K562 (cell line): ENCODE data around the gene TSGA10IP. TPM values are rescaled to one million over a fixed set of nuclear protein-coding genes. Genes with fewer than 3 reads are reported as not detected.

ENCODE experiments used
- CAMTA2 ChIP-seq: fragments of 250-450 bp; sonication (Bioruptor Pico); conservative IDR thresholded peaks from 2 replicates; pipeline ENCODE4 v1.5.1; 2022
- CBFB ChIP-seq: sonication (generic); formaldehyde crosslinking; IDR thresholded peaks from 2 replicates; pipeline ENCODE4 v1.4.0; 2020; ENCODE audit warnings: mild to moderate bottlenecking, missing genetic modification reagents
- DPF2 ChIP-seq: fragments of 450-650 bp; IDR thresholded peaks from 2 replicates; pipeline ENCODE4 v1.6.1; 2016
- ETS2 ChIP-seq: IDR thresholded peaks from 2 replicates; pipeline ENCODE4 v1.6.1; 2016; ENCODE audit warnings: borderline replicate concordance, missing genetic modification characterization, mild to moderate bottlenecking, moderate library complexity, missing compliant biosample characterization; ENCODE audit not compliant: poor library complexity, severe bottlenecking
- HSF4 ChIP-seq: fragments of 250-450 bp; sonication (Bioruptor Pico); IDR thresholded peaks from 2 replicates; pipeline ENCODE4 v2.1.2; 2022; ENCODE audit warnings: mild to moderate bottlenecking, moderate library complexity, borderline replicate concordance
- KDM5B ChIP-seq: fragments of 200-600 bp; sonication (generic); IDR thresholded peaks from 2 replicates; pipeline ENCODE4 v1.6.1; 2012; ENCODE audit warnings: low read depth, mild to moderate bottlenecking, moderate library complexity, low read length, control low read depth, inconsistent platforms; ENCODE audit not compliant: insufficient replicate concordance
- MYNN ChIP-seq, 2 experiments: sonication (generic); formaldehyde crosslinking in 1 of 2; IDR thresholded peaks; 2 replicates each; pipeline versions ENCODE4 v1.5.0 to v1.6.1; 2016 to 2020; ENCODE audit warnings: antibody characterized with exemption in 1 of 2, missing genetic modification reagents in 1 of 2
- SMAD3 ChIP-seq: fragments of 450-650 bp; formaldehyde crosslinking; conservative IDR thresholded peaks from 2 replicates; pipeline ENCODE4 v1.4.0; 2020; ENCODE audit warnings: mild to moderate bottlenecking
- SMARCE1 ChIP-seq: fragments of 450-650 bp; IDR thresholded peaks from 2 replicates; pipeline ENCODE4 v1.7.1; 2016; ENCODE audit warnings: mild to moderate bottlenecking
- SNRNP70 ChIP-seq: fragments of 200-400 bp; formaldehyde crosslinking; optimal IDR thresholded peaks from 2 replicates; pipeline ENCODE3; 2017; ENCODE audit warnings: low read depth, low read length
- ZNF224 ChIP-seq: sonication (generic); formaldehyde crosslinking; IDR thresholded peaks from 2 replicates; pipeline ENCODE4 v1.8.0; 2022; ENCODE audit warnings: mild to moderate bottlenecking, missing genetic modification reagents
- ZNF589 ChIP-seq: fragments of 200-800 bp; sonication (Bioruptor generic); IDR thresholded peaks from 2 replicates; pipeline ENCODE4 v1.6.1; 2016; ENCODE audit warnings: low read depth, missing genetic modification characterization, missing compliant biosample characterization
- ZNF699 ChIP-seq: fragments of 250-450 bp; sonication (Bioruptor Pico); IDR thresholded peaks from 2 replicates; pipeline ENCODE4 v1.8.0; 2021; ENCODE audit warnings: mild to moderate bottlenecking, moderate library complexity; ENCODE audit not compliant: insufficient replicate concordance
- polyA plus RNA-seq, 8 experiments: library from polyadenylated mRNA; depleted of rRNA in 4 of 8; stranded (reverse) in 5 of 8; unstranded in 3 of 8; fragments of >200 nt; fragmentation: Nextera tagmentation in 2 of 8; fragmentation: Illumina TruSeq in 1 of 8; extraction: Ambion mirVana in 2 of 8; extraction: Trizol in 1 of 8; gene quantifications; 2 replicates each; pipeline versions ENCODE4 v1.2.1 to v1.2.3, GENCODE V29; 2011 to 2014; ENCODE audit warnings: inconsistent platforms in 1 of 8, missing spikeins in 1 of 8
- total RNA-seq, 7 experiments: library from RNA; depleted of rRNA in 6 of 7; stranded (reverse); fragments of >200 nt in 6 of 7; fragmentation: Illumina TruSeq in 2 of 7; extraction: Trizol in 2 of 7; gene quantifications; 2 replicates each; pipeline versions ENCODE4 v1.2.1 to v1.2.3, GENCODE V29; 2011 to 2021; ENCODE audit warnings: low replicate concordance in 1 of 7
- TF ChIP-seq, protein P1 (sequence below), 2 experiments: fragments of 450-650 bp; IDR thresholded peaks; 2 replicates each; pipeline ENCODE4 v1.6.1; 2016; ENCODE audit warnings: mild to moderate bottlenecking in 2 of 2, borderline replicate concordance in 1 of 2, low read depth in 1 of 2, moderate library complexity in 1 of 2
- TF ChIP-seq, protein P2 (sequence below): fragments of 450-650 bp; formaldehyde crosslinking; IDR thresholded peaks from 2 replicates; pipeline ENCODE4 v1.4.0; 2022; ENCODE audit warnings: mild to moderate bottlenecking, moderate library complexity
- TF ChIP-seq, protein P3 (sequence below), 2 experiments: fragments of 200-800 bp in 1 of 2; sonication (Bioruptor generic) in 1 of 2; sonication (generic) in 1 of 2; formaldehyde crosslinking in 1 of 2; IDR thresholded peaks in 1 of 2; conservative IDR thresholded peaks in 1 of 2; 2 replicates each; pipeline versions ENCODE4 v1.5.0 to v1.6.1; 2016 to 2020; ENCODE audit warnings: missing compliant biosample characterization in 1 of 2, missing genetic modification characterization in 1 of 2, missing genetic modification reagents in 1 of 2
- TF ChIP-seq, protein P4 (sequence below): sonication (generic); formaldehyde crosslinking; IDR thresholded peaks from 2 replicates; pipeline ENCODE4 v1.8.0; 2022; ENCODE audit warnings: mild to moderate bottlenecking, missing genetic modification reagents

Gene TSGA10IP
- total and polyA plus RNA-seq, 9 of the 15 experiments (the other 6 are each of a cell fraction or from before 2014, with no cell fraction given): not detected

DNA sequence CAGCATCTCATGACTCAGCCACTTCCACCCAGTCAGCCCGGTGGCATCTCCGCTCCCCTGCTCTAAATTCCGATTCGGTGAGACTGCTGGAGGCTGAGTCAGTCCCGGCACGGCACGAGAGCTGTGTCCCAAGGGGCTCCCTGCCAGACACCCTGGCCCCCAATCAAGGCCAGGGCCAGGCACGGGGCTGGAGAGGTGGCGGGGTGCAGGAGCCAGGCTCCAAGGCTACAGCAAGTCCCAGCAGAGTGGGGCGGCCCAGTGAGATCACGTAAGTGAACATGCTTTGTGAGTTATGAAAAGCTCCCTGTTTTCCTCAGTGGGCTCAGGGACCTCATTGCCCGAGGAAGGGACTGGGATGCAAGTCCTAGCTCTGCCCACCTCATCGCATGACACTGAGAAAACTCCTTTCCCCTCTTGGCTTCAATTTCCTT lies 29.4 kb upstream of the TSGA10IP start (continued):
- TF ChIP-seq, protein P1, sequence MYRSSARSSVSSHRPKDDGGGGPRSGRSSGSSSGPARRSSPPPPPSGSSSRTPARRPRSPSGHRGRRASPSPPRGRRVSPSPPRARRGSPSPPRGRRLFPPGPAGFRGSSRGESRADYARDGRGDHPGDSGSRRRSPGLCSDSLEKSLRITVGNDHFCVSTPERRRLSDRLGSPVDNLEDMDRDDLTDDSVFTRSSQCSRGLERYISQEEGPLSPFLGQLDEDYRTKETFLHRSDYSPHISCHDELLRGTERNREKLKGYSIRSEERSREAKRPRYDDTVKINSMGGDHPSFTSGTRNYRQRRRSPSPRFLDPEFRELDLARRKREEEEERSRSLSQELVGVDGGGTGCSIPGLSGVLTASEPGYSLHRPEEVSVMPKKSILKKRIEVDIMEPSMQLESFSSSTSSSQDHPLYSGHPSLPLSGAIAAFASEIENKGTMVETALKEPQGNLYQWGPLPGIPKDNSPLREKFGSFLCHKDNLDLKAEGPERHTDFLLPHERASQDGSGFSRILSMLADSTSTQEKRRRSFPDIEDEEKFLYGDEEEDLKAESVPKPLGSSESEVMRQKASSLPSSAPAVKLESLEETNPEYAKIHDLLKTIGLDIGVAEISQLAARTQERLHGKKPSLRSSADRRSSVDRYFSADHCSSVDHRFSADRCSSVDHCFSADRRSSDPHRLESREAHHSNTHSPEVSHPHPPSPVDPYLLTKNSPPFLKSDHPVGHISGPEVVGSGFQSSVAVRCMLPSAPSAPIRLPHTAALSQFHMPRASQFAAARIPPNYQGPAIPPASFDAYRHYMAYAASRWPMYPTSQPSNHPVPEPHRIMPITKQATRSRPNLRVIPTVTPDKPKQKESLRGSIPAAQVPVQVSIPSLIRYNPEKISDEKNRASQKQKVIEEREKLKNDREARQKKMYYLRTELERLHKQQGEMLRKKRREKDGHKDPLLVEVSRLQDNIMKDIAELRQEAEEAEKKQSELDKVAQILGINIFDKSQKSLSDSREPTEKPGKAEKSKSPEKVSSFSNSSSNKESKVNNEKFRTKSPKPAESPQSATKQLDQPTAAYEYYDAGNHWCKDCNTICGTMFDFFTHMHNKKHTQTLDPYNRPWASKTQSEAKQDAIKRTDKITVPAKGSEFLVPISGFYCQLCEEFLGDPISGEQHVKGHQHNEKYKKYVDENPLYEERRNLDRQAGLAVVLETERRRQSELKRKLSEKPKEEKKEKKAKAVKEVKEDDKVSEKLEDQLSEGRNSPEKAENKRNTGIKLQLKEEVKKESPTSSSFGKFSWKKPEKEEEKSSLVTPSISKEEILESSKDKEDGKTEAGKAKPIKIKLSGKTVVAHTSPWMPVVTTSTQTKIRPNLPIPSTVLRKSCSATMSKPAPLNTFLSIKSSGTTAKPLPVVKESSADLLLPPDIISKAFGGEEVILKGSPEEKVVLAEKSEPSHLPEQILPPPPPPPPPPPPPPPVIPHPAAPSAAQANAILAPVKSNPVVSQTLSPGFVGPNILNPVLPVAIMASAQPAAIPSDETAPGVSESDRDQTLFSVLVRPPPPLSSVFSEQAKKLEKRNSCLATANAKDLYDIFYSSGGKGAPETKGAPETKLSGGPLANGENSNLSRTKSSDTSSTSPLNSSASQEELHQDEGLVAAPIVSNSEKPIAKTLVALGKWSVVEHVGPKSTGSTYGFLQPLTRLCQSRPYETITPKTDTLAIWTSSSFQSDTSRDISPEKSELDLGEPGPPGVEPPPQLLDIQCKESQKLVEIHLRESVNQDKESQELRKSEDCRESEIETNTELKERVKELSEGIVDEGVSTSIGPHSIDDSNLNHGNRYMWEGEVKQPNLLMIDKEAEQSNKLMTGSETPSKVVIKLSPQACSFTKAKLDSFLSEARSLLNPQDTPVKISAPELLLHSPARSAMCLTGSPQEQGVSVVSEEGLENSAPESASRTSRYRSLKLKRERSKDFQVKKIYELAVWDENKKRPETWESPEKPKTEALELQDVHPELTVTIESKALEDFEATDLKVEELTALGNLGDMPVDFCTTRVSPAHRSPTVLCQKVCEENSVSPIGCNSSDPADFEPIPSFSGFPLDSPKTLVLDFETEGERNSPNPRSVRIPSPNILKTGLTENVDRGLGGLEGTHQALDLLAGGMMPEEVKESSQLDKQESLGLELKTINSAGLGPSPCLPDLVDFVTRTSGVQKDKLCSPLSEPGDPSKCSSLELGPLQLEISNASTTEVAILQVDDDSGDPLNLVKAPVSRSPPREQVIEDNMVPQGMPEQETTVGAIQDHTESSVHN (IDR thresholded peaks at IDR 0.05; ENCODE audit: borderline replicate concordance in 1 of 2, low read depth in 1 of 2): no peak
- TF ChIP-seq, protein P2, sequence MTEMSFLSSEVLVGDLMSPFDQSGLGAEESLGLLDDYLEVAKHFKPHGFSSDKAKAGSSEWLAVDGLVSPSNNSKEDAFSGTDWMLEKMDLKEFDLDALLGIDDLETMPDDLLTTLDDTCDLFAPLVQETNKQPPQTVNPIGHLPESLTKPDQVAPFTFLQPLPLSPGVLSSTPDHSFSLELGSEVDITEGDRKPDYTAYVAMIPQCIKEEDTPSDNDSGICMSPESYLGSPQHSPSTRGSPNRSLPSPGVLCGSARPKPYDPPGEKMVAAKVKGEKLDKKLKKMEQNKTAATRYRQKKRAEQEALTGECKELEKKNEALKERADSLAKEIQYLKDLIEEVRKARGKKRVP: no peak
- TF ChIP-seq SMARCE1: peak; percentile 36; the same call in 1 of the 2 replicates
- no peak for TF ChIP-seq ZNF699 (CRISPR knock-in tag)
- TF ChIP-seq, protein P3, sequence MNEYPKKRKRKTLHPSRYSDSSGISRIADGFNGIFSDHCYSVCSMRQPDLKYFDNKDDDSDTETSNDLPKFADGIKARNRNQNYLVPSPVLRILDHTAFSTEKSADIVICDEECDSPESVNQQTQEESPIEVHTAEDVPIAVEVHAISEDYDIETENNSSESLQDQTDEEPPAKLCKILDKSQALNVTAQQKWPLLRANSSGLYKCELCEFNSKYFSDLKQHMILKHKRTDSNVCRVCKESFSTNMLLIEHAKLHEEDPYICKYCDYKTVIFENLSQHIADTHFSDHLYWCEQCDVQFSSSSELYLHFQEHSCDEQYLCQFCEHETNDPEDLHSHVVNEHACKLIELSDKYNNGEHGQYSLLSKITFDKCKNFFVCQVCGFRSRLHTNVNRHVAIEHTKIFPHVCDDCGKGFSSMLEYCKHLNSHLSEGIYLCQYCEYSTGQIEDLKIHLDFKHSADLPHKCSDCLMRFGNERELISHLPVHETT (CRISPR knock-in tag; conservative IDR thresholded peaks at IDR 0.05 in 1 of 2, IDR thresholded peaks at IDR 0.05 in 1 of 2): no peak
- TF ChIP-seq, protein P4, sequence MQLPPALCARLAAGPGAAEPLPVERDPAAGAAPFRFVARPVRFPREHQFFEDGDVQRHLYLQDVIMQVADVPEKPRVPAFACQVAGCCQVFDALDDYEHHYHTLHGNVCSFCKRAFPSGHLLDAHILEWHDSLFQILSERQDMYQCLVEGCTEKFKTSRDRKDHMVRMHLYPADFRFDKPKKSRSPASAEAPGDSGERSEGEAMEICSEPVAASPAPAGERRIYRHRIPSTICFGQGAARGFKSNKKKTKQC (CRISPR knock-in tag): no peak
- TF ChIP-seq CAMTA2 (CRISPR knock-in tag): no peak
- no peak for TF ChIP-seq ZNF224
- TF ChIP-seq CBFB (CRISPR knock-in tag): no peak
- no peak for TF ChIP-seq KDM5B
- no peak for TF ChIP-seq SNRNP70
- TF ChIP-seq DPF2: peak; percentile 38; the same call in 1 of the 2 replicates
- no peak for TF ChIP-seq ETS2 (tag)
- TF ChIP-seq ZNF589: no peak
- TF ChIP-seq MYNN (IDR thresholded peaks at IDR 0.05): peak; percentile 48; the same call in 1 of the 2 replicates
- TF ChIP-seq MYNN (CRISPR knock-in tag; IDR thresholded peaks at IDR 0.05): no peak
- TF ChIP-seq SMAD3 (CRISPR knock-in tag): no peak
- no peak for TF ChIP-seq HSF4 (CRISPR knock-in tag)
